H1 (cell line): ENCODE results near the gene REPS2. TPM values are rescaled to one million over a fixed set of nuclear protein-coding genes. Genes with fewer than 3 reads are reported as not detected.

ENCODE experiments used
- CTCF ChIA-PET: fragments of 300-600 bp; sonication (Branson Sonifier 250); formaldehyde crosslinking; loops from one replicate; lab custom pipeline; 2021; ENCODE audit not compliant: partially characterized antibody; lab: Charles Lee
- POLR2A ChIA-PET: fragments of 300-600 bp; sonication (Branson Sonifier 250); formaldehyde crosslinking; loops from one replicate; lab custom pipeline; 2021; ENCODE audit warnings: inconsistent platforms; ENCODE audit not compliant: partially characterized antibody; lab: Charles Lee
- DNase-seq, 2 experiments: peaks; one replicate each; pipeline versions ENCODE4 v3.0.0 to v3.0.0-alpha.2; 2010 to 2022; ENCODE audit warnings: low spot score in 2 of 2, low read depth in 1 of 2, mixed read lengths in 1 of 2
- FAIRE-seq: peaks from 2 replicates; lab custom pipeline; 2011; peaks lifted over from hg19 to GRCh38; lab: Jason Lieb, UNC
- H2AFZ ChIP-seq: 2 replicates; pipeline ENCODE4 v1.8.1; 2012; ENCODE audit warnings: low read length, inconsistent platforms
- H2AK5ac ChIP-seq: 2 replicates; pipeline ENCODE4 v1.6.1; 2013; ENCODE audit warnings: low read depth, low read length
- H2BK120ac ChIP-seq: replicated peaks from 2 replicates; pipeline ENCODE3; 2013; ENCODE audit warnings: low read depth, low read length, inconsistent platforms
- H2BK12ac ChIP-seq: 2 replicates; pipeline ENCODE4 v1.6.1; 2013; ENCODE audit warnings: low read depth, low read length
- H2BK15ac ChIP-seq: 2 replicates; pipeline ENCODE4 v1.6.1; 2013; ENCODE audit warnings: low read length
- H2BK20ac ChIP-seq: 2 replicates; pipeline ENCODE4 v1.6.1; 2013; ENCODE audit warnings: low read length
- H2BK5ac ChIP-seq: 2 replicates; pipeline ENCODE4 v1.6.1; 2013; ENCODE audit warnings: low read depth, low read length
- H3K14ac ChIP-seq: 2 replicates; pipeline ENCODE4 v1.6.1; 2013; ENCODE audit warnings: inconsistent platforms; ENCODE audit not compliant: insufficient read length
- H3K18ac ChIP-seq: 2 replicates; pipeline ENCODE4 v1.6.1; 2013; ENCODE audit warnings: low read length; ENCODE audit errors: extremely low read depth
- H3K23ac ChIP-seq: 2 replicates; pipeline ENCODE4 v1.6.1; 2013; ENCODE audit warnings: inconsistent platforms; ENCODE audit not compliant: insufficient read length
- H3K23me2 ChIP-seq: 2 replicates; pipeline ENCODE4 v1.6.1; 2013; ENCODE audit warnings: low read depth, low read length
- H3K27ac ChIP-seq: 2 replicates; pipeline ENCODE4 v1.6.1; 2011; ENCODE audit warnings: low read depth, low read length, inconsistent platforms
- H3K27me3 ChIP-seq, 4 experiments: replicated peaks in 1 of 4; 1 replicate in 1 of 4; 2 replicates in 3 of 4; pipeline versions ENCODE4 v1.6.1 to v1.8.1; 2011 to 2013; ENCODE audit warnings: low read length in 3 of 4, mild to moderate bottlenecking in 3 of 4, inconsistent platforms in 2 of 4, mixed read lengths in 2 of 4, moderate library complexity in 1 of 4; ENCODE audit not compliant: control insufficient read depth in 3 of 4, insufficient read depth in 3 of 4; ENCODE audit errors: extremely low read depth in 1 of 4
- H3K36me3 ChIP-seq, 4 experiments: 2 replicates each; pipeline versions ENCODE4 v1.6.1 to v1.8.1; 2011 to 2013; ENCODE audit warnings: mild to moderate bottlenecking in 4 of 4, low read length in 3 of 4, moderate library complexity in 2 of 4, control low read depth in 1 of 4, inconsistent platforms in 1 of 4; ENCODE audit not compliant: insufficient read depth in 4 of 4, control insufficient read depth in 2 of 4
- H3K4ac ChIP-seq: replicated peaks from 2 replicates; pipeline ENCODE3; 2013; ENCODE audit warnings: low read length, low read depth, mixed read lengths, inconsistent platforms; ENCODE audit not compliant: insufficient read length
- H3K4me1 ChIP-seq, 4 experiments: replicated peaks in 1 of 4; 1 replicate in 1 of 4; 2 replicates in 3 of 4; pipeline versions ENCODE4 v1.6.1 to v1.8.1; 2011 to 2013; ENCODE audit warnings: low read length in 3 of 4, inconsistent platforms in 2 of 4, mixed read lengths in 1 of 4; ENCODE audit not compliant: insufficient read depth in 4 of 4, control insufficient read depth in 3 of 4
- H3K4me2 ChIP-seq, 2 experiments: 2 replicates each; pipeline versions ENCODE4 v1.6.1 to v1.8.1; 2011 to 2013; ENCODE audit warnings: low read depth in 2 of 2, low read length in 2 of 2, control low read depth in 1 of 2, inconsistent platforms in 1 of 2, mild to moderate bottlenecking in 1 of 2; ENCODE audit not compliant: insufficient read depth in 1 of 2
- H3K4me3 ChIP-seq, 4 experiments: fragments of 200-600, 300-600 bp in 1 of 4; sonication (generic), shearing (Covaris generic), sonication (Bioruptor Twin) in 1 of 4; 2 replicates each; pipeline versions ENCODE4 v1.5.1 to v1.8.1; 2011 to 2016; ENCODE audit warnings: low read length in 4 of 4, low read depth in 3 of 4, control low read depth in 2 of 4, inconsistent platforms in 2 of 4, mild to moderate bottlenecking in 2 of 4, mixed read lengths in 1 of 4, moderate library complexity in 1 of 4; ENCODE audit not compliant: insufficient read depth in 2 of 4; ENCODE audit errors: extremely low read depth in 1 of 4
- H3K56ac ChIP-seq: replicated peaks from 2 replicates; pipeline ENCODE3; 2013; ENCODE audit warnings: low read depth, mild to moderate bottlenecking, mixed read lengths, low read length, inconsistent platforms; ENCODE audit not compliant: insufficient read length
- H3K79me1 ChIP-seq: 2 replicates; pipeline ENCODE4 v1.6.1; 2013; ENCODE audit warnings: low read depth, low read length, control low read depth
- H3K79me2 ChIP-seq, 2 experiments: 2 replicates each; pipeline versions ENCODE4 v1.6.1 to v1.8.1; 2012 to 2013; ENCODE audit warnings: low read length in 2 of 2, mild to moderate bottlenecking in 2 of 2, inconsistent platforms in 1 of 2; ENCODE audit not compliant: insufficient read depth in 2 of 2, control insufficient read depth in 1 of 2
- H3K9ac ChIP-seq, 4 experiments: replicated peaks in 1 of 4; 1 replicate in 1 of 4; 2 replicates in 3 of 4; pipeline versions ENCODE4 v1.6.1 to v1.8.1; 2011 to 2013; ENCODE audit warnings: low read depth in 3 of 4, low read length in 3 of 4, control low read depth in 2 of 4, mild to moderate bottlenecking in 2 of 4, moderate library complexity in 2 of 4, inconsistent platforms in 1 of 4; ENCODE audit errors: extremely low read depth in 1 of 4
- H3K9me3 ChIP-seq, 2 experiments: 2 replicates each; pipeline versions ENCODE4 v1.6.1 to v1.8.1; 2012 to 2013; ENCODE audit warnings: mild to moderate bottlenecking in 2 of 2, moderate library complexity in 2 of 2, control low read depth in 1 of 2, inconsistent platforms in 1 of 2, low read depth in 1 of 2, low read length in 1 of 2, mixed read lengths in 1 of 2; ENCODE audit not compliant: insufficient read depth in 2 of 2
- H4K20me1 ChIP-seq, 2 experiments: replicated peaks in 1 of 2; 2 replicates each; pipeline versions ENCODE3 to v1.8.1; 2011 to 2013; ENCODE audit warnings: inconsistent platforms in 2 of 2, low read length in 2 of 2, mild to moderate bottlenecking in 1 of 2; ENCODE audit not compliant: insufficient read depth in 2 of 2, control insufficient read depth in 1 of 2
- H4K5ac ChIP-seq: 2 replicates; pipeline ENCODE4 v1.6.1; 2013; ENCODE audit warnings: low read length, low read depth, mixed read lengths, inconsistent platforms; ENCODE audit not compliant: insufficient read length
- H4K8ac ChIP-seq: 2 replicates; pipeline ENCODE4 v1.8.0; 2013; ENCODE audit warnings: mild to moderate bottlenecking, moderate library complexity, low read length, inconsistent platforms; ENCODE audit not compliant: insufficient read depth; ENCODE audit errors: extremely low read depth
- H4K91ac ChIP-seq: replicated peaks from 2 replicates; pipeline ENCODE3; 2013; ENCODE audit warnings: low read length, mixed read lengths, inconsistent platforms; ENCODE audit not compliant: insufficient read length
- BCL11A ChIP-seq, 2 experiments: IDR thresholded peaks; one replicate each; pipeline ENCODE4 v1.6.1; 2011; ENCODE audit warnings: low read depth in 2 of 2, low read length in 2 of 2, mild to moderate bottlenecking in 2 of 2
- CHD1 ChIP-seq: IDR thresholded peaks from 2 replicates; pipeline ENCODE4 v1.6.1; 2012; ENCODE audit warnings: low read depth, low read length, improper control_type of control experiment
- CTBP2 ChIP-seq: IDR thresholded peaks from 2 replicates; pipeline ENCODE4 v1.7.0; 2011; ENCODE audit warnings: borderline replicate concordance, mild to moderate bottlenecking, moderate library complexity, mixed read lengths, low read length; ENCODE audit not compliant: insufficient read depth, insufficient read length
- GABPA ChIP-seq: IDR thresholded peaks from 2 replicates; pipeline ENCODE4 v1.6.1; 2011; ENCODE audit warnings: mild to moderate bottlenecking, low read length, moderate library complexity, borderline replicate concordance; ENCODE audit not compliant: insufficient read depth
- HDAC6 ChIP-seq: IDR thresholded peaks from one replicate; pipeline ENCODE4 v1.7.1; 2012; ENCODE audit warnings: low read depth, mild to moderate bottlenecking, inconsistent platforms, low read length, moderate library complexity
- JUND ChIP-seq: IDR thresholded peaks from 2 replicates; pipeline ENCODE4 v1.6.1; 2011; ENCODE audit warnings: mild to moderate bottlenecking, improper control_type of control experiment, low read length
- KDM5A ChIP-seq: fragments of 200-600 bp; IDR thresholded peaks from 2 replicates; pipeline ENCODE4 v1.7.1; 2012; ENCODE audit warnings: mild to moderate bottlenecking, low read length, inconsistent platforms, mixed read lengths
- MAFK ChIP-seq: IDR thresholded peaks from 2 replicates; pipeline ENCODE4 v1.6.1; 2012; ENCODE audit warnings: low read depth, mild to moderate bottlenecking, improper control_type of control experiment, low read length
- NANOG ChIP-seq: IDR thresholded peaks from 2 replicates; pipeline ENCODE4 v1.6.1; 2011; ENCODE audit warnings: low read length, low read depth, mild to moderate bottlenecking, inconsistent platforms; ENCODE audit not compliant: insufficient read depth, poor library complexity, severe bottlenecking
- SAP30 ChIP-seq: fragments of 300-600 bp; sonication (generic); IDR thresholded peaks from 2 replicates; pipeline ENCODE4 v1.7.1; 2012; ENCODE audit warnings: low read length, moderate library complexity, mild to moderate bottlenecking, inconsistent platforms; ENCODE audit not compliant: insufficient read depth, insufficient replicate concordance
- ZNF274 ChIP-seq: IDR thresholded peaks from 2 replicates; pipeline ENCODE4 v1.7.0; 2012; ENCODE audit warnings: low read length, borderline replicate concordance; ENCODE audit errors: extremely low read depth
- WGBS, 2 experiments: shearing (Covaris generic) in 1 of 2; methylation state at CpG; one replicate each; pipeline versions ENCODE4 v1.1.6 to v1.1.7; 2013 to 2015; ENCODE audit warnings: low lambda C conversion rate in 2 of 2, mixed read lengths in 2 of 2, inconsistent platforms in 1 of 2, low coverage in 1 of 2, missing lambda C conversion rate in 1 of 2; ENCODE audit not compliant: insufficient replicate concordance in 2 of 2, insufficient coverage in 1 of 2, insufficient read length in 1 of 2; ENCODE audit errors: extremely low coverage in 1 of 2, missing lambda C conversion rate in 1 of 2; 5-methylcytosine and 5-hydroxymethylcytosine counted together
- polyA plus RNA-seq, 7 experiments: library from polyadenylated mRNA; depleted of rRNA in 3 of 7; stranded (reverse) in 5 of 7; unstranded in 2 of 7; fragments of >200 nt in 5 of 7; fragments of 200-250 nt in 2 of 7; gene quantifications; 1 replicate in 5 of 7; 2 replicates in 1 of 7; 4 replicates in 1 of 7; pipeline versions ENCODE4 v1.2.1 to v1.2.3, GENCODE V29; 2011 to 2013; ENCODE audit warnings: missing spikeins in 2 of 7, mixed read lengths in 2 of 7
- total RNA-seq: library from RNA; stranded (reverse); fragmentation: NEBNext Ultra II Directional; extraction: Animal tissue kit (Norgen Biotek cat#: 25700); gene quantifications from 2 replicates; pipeline ENCODE4 v1.2.1, GENCODE V29; 2021
- TF ChIP-seq, protein P1 (sequence below): IDR thresholded peaks from 2 replicates; pipeline ENCODE4 v1.6.1; 2012; ENCODE audit warnings: inconsistent platforms

Gene REPS2
- total and polyA plus RNA-seq, 2 of the 8 experiments (the other 6 are each of a cell fraction or from before 2014, with no cell fraction given): 0.79 to 4.3 TPM

DNA sequence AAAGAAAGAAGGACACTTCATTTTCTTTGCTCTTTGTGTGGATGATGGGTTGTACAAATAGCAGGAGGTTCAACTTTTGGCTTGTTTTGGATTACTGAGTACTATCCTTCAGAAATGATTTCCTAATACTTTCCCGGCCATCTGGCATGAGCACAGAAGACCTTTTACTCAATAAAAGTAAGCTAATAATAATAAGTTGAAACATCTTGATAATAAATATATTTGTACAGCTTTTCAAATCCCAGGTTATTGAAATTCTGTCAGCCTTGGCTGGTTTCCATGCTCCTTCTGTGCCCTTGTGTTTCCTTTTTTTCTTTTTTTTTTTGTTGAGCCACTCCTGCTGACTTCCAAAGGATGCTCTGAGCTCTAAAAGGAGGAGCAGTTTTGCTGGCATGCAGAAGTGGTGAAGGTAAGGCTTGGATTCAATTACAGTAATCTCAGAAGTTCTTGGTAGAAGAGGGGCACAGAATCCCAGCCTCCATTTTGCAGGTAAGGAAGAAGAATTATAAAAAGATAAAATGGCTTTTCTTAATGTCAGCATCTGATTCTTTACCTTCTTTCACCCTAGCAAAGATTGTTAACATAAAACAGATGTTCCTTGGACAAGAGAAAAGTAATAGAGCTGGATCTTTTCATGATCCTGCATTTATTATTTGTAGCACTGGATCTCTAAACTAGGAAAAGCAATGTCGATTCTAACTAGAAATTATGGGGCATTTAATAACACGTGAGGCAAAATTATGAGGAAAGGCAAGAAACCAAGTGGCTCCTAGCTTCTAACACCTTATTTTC lies 31.9 kb downstream of the REPS2 start:
- Histone ChIP-seq H3K4me3 (no peak overlapping the region), H2BK5ac (no peak overlapping the region), H2BK12ac (no peak overlapping the region), H4K5ac (no peak overlapping the region), H4K8ac (no peak overlapping the region), H2BK120ac (no peak overlapping the region), H3K79me1 (no peaks in the 10 kb centered on the region), H3K4me1 (no peaks in the 10 kb centered on the region), H3K18ac (no peak overlapping the region), H2AFZ (no peak overlapping the region), H3K27ac (no peak overlapping the region), H3K9ac (no peak overlapping the region), H4K91ac (no peak overlapping the region), H3K79me2 (no peaks in the 10 kb centered on the region), H3K23ac (no peak overlapping the region), H3K23me2 (no peaks in the 10 kb centered on the region), H3K4ac (no peak overlapping the region), H3K9me3 (no peaks in the 10 kb centered on the region), H2AK5ac (no peak overlapping the region), H3K4me2 (no peak overlapping the region), H2BK20ac (no peak overlapping the region), H3K14ac (no peak overlapping the region), H3K27me3 (no peaks in the 10 kb centered on the region), H3K36me3 (no peaks in the 10 kb centered on the region), H4K20me1 (no peaks in the 10 kb centered on the region), H2BK15ac (no peak overlapping the region), H3K56ac (no peak overlapping the region)
- DNase-seq (no peak), FAIRE-seq (no peak)
- ChIA-PET CTCF (interaction anchor here (1.1 to 1.7 kb wide), 2 partner anchors 15 to 105 kb away, joined by 3 to 4 read pairs; no protein-coding TSS in a partner anchor), POLR2A (no interaction called here)
- WGBS, 2 experiments: 85% methylated on average over 3 of the region's 3 CpGs; no CpG with 5 or more reads in 1 of the 2 experiments
- TF ChIP-seq MAFK (no peak), HDAC6 (no peak), KDM5A (no peak), JUND (no peak), BCL11A (IDR thresholded peaks at IDR 0.05; ENCODE audit: low read depth in 2 of 2, low read length in 2 of 2) (no peak), SAP30 (no peak), ZNF274 (no peak), CTBP2 (no peak), NANOG (no peak), GABPA (no peak), CHD1 (no peak)
- TF ChIP-seq, protein P1, sequence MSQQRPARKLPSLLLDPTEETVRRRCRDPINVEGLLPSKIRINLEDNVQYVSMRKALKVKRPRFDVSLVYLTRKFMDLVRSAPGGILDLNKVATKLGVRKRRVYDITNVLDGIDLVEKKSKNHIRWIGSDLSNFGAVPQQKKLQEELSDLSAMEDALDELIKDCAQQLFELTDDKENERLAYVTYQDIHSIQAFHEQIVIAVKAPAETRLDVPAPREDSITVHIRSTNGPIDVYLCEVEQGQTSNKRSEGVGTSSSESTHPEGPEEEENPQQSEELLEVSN: no peak
